ENCODE results near the gene SPATA12. TPM values are rescaled to one million over a fixed set of nuclear protein-coding genes. Genes with fewer than 3 reads are reported as not detected.

The SPATA12 gene
- total RNA-seq, 1 experiment from 2014 or later = 0.22 TPM

DNA sequence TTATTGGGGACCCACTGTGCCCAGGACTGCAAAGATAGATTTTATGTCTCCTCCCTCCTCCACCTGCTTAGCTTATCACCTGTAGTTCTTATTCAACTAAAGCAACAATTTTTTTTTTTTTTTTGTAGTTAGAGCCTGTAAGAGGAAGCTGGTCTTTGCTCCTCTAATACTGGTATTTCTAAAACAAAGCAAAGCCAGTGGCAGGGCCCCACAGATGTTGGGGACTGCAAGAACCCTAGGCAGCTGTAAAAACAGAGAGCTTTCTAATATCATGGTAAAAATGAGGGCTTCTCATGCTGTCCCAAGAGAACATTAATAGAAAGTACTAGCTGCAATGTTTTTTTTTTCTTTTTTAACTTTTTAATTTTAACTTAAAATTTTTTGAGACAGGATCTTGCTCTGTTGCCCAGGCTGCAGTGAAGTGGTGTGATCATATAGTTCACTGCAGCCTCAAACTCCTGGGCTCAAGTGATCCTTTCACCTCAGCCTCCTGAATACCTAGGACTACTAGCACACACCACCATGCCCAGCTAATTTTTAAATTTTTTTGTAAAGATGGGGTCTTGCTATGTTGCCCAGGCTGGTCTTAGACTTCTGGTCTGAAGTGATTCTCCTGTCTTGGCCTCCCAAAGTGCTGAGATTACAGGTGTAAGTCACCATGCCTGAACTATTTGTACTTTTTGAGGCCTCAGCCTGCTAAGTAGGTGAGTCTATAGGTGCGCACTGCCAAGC lies 27.1 kb downstream of the SPATA12 start:
- no peaks in the 10 kb centered on the region for H3K79me2 ChIP-seq (ENCODE audit: insufficient read depth, low read length)
- no peak overlapping the region for H3K27ac ChIP-seq (ENCODE audit: insufficient read length, low read depth, low read length)
- no peak for DNase-seq
- no peak overlapping the region for H4K8ac ChIP-seq (replicated peaks; ENCODE audit: insufficient read length, low read depth, low read length)
- H2BK20ac ChIP-seq (ENCODE audit: low read depth, low read length, poor library complexity, severe bottlenecking) = peak overlapping the region; percentile 60
- H3K27me3 ChIP-seq (ENCODE audit: insufficient read depth, low read length) = no peaks in the 10 kb centered on the region
- no peak overlapping the region for H3K9ac ChIP-seq (ENCODE audit: extremely low read depth, insufficient read length, low read length)
- H3K27me3 Mint-ChIP-seq (ENCODE audit: low read depth) = no peaks in the 10 kb centered on the region
- H2AFZ ChIP-seq (ENCODE audit: low read length) = no peak overlapping the region
- no peaks in the 10 kb centered on the region for H3K23me2 ChIP-seq (ENCODE audit: insufficient read length, low read depth, low read length, poor library complexity, severe bottlenecking)
- H3K4me2 ChIP-seq (ENCODE audit: insufficient read depth, insufficient read length, low read length) = no peak overlapping the region
- no peak overlapping the region for H2BK12ac ChIP-seq (ENCODE audit: insufficient read length, low read depth, low read length)
- no peak overlapping the region for H3K23ac ChIP-seq (ENCODE audit: insufficient read length, low read depth, low read length)
- no CpG with 5 or more reads among the region's 1 CpG for WGBS (ENCODE audit: extremely low coverage, insufficient read length, low lambda C conversion rate)
- H2BK120ac ChIP-seq (ENCODE audit: low read depth, low read length, poor library complexity, severe bottlenecking) = no peak overlapping the region
- no peaks in the 10 kb centered on the region for H3K4me1 ChIP-seq (ENCODE audit: insufficient read depth, low read length)
- no peaks in the 10 kb centered on the region for H3K9me3 ChIP-seq (ENCODE audit: control insufficient read depth, low read depth, low read length)
- no peaks in the 10 kb centered on the region for H3K9me3 Mint-ChIP-seq
- no peak overlapping the region for H3K56ac ChIP-seq (ENCODE audit: insufficient read length, low read depth, low read length)
- no peak overlapping the region for H3K4ac ChIP-seq (ENCODE audit: low read depth, low read length)
- TF ChIP-seq, protein P1, sequence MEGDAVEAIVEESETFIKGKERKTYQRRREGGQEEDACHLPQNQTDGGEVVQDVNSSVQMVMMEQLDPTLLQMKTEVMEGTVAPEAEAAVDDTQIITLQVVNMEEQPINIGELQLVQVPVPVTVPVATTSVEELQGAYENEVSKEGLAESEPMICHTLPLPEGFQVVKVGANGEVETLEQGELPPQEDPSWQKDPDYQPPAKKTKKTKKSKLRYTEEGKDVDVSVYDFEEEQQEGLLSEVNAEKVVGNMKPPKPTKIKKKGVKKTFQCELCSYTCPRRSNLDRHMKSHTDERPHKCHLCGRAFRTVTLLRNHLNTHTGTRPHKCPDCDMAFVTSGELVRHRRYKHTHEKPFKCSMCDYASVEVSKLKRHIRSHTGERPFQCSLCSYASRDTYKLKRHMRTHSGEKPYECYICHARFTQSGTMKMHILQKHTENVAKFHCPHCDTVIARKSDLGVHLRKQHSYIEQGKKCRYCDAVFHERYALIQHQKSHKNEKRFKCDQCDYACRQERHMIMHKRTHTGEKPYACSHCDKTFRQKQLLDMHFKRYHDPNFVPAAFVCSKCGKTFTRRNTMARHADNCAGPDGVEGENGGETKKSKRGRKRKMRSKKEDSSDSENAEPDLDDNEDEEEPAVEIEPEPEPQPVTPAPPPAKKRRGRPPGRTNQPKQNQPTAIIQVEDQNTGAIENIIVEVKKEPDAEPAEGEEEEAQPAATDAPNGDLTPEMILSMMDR (conservative IDR thresholded peaks at IDR 0.05) = no peak
- H2BK5ac ChIP-seq (ENCODE audit: insufficient read length, low read length) = no peak overlapping the region
- no peak overlapping the region for H2BK15ac ChIP-seq (ENCODE audit: low read depth, low read length)
- H3K27ac Mint-ChIP-seq = no peak overlapping the region
- H3K4me1 Mint-ChIP-seq = peaks cover 3 to 14% of the 10 kb centered on the region in 2 experiments; a peak in 2 of 4 replicates
- H3K18ac ChIP-seq (ENCODE audit: insufficient read length, low read depth, low read length) = no peak overlapping the region
- H4K91ac ChIP-seq (ENCODE audit: insufficient read length, low read depth, low read length) = no peak overlapping the region
- H3K4me3 Mint-ChIP-seq = no peak overlapping the region
- peaks cover 2% of the 10 kb centered on the region for H4K20me1 ChIP-seq (ENCODE audit: control insufficient read depth, insufficient read depth, insufficient read length)
- no peak overlapping the region for H2AK5ac ChIP-seq (ENCODE audit: insufficient read length, low read length)
- H3K14ac ChIP-seq (ENCODE audit: insufficient read depth, low read length) = no peak overlapping the region
- H4K5ac ChIP-seq (ENCODE audit: insufficient read length, low read depth, low read length) = no peak overlapping the region
- no peaks in the 10 kb centered on the region; a peak in 2 of 7 replicates for H3K36me3 Mint-ChIP-seq (ENCODE audit: insufficient read depth in 1 of 3, low read depth in 3 of 3)
- no peak overlapping the region for H3T11ph ChIP-seq (ENCODE audit: low read length)
- H3K79me1 ChIP-seq (ENCODE audit: insufficient read depth, low read depth, low read length, poor library complexity, severe bottlenecking) = no peaks in the 10 kb centered on the region
